ENCODE results near the gene RFX4. TPM values are rescaled to one million over a fixed set of nuclear protein-coding genes. Genes with fewer than 3 reads are reported as not detected.

The RFX4 gene
- total RNA-seq, 1 experiment from 2014 or later: not detected

GRCh38 chr12:106764220-106764619, 181.4 kb downstream of the RFX4 start:
- no peak for DNase-seq
- intact Hi-C loops (cut with micrococcal nuclease; ENCODE audit: unreplicated experiment): no loop called here
- H3K9me3 Mint-ChIP-seq (ENCODE audit: low read depth, unreplicated experiment): no peaks in the 10 kb centered on the region
- no peaks in the 10 kb centered on the region for H3K27me3 Mint-ChIP-seq (ENCODE audit: unreplicated experiment)
- no peaks in the 10 kb centered on the region for H3K36me3 Mint-ChIP-seq (ENCODE audit: insufficient read depth, unreplicated experiment)
- H3K4me1 Mint-ChIP-seq (ENCODE audit: low read depth, unreplicated experiment): peaks cover 41% of the 10 kb centered on the region
- no peak overlapping the region for H3K27ac Mint-ChIP-seq (ENCODE audit: unreplicated experiment)
- no peak overlapping the region for H3K4me3 Mint-ChIP-seq (ENCODE audit: low read depth, unreplicated experiment)
- CTCF ChIA-PET: no interaction called here
- TF ChIP-seq CTCF (IDR thresholded peaks at IDR 0.05; ENCODE audit: unreplicated experiment): no peak
- no TSS peak for BruUV-seq (replicated peaks)

GRCh38 chr12:106764738-106765137, 181.9 kb downstream of the RFX4 start:
- Mint-ChIP-seq H3K9me3 (ENCODE audit: low read depth, unreplicated experiment) (no peaks in the 10 kb centered on the region), H3K27me3 (ENCODE audit: unreplicated experiment) (no peaks in the 10 kb centered on the region), H3K4me3 (ENCODE audit: low read depth, unreplicated experiment) (no peak overlapping the region), H3K27ac (ENCODE audit: unreplicated experiment) (no peak overlapping the region), H3K4me1 (ENCODE audit: low read depth, unreplicated experiment) (peaks cover 45% of the 10 kb centered on the region), H3K36me3 (ENCODE audit: insufficient read depth, unreplicated experiment) (no peaks in the 10 kb centered on the region)
- no TSS peak for BruUV-seq (replicated peaks)
- TF ChIP-seq CTCF (IDR thresholded peaks at IDR 0.05; ENCODE audit: unreplicated experiment): no peak
- CTCF ChIA-PET: interaction anchor here (0.9 kb wide), 1 partner anchor 20 kb away, joined by 8 read pairs; no protein-coding TSS in a partner anchor
- no peak for DNase-seq
- intact Hi-C loops (cut with micrococcal nuclease; ENCODE audit: unreplicated experiment): loop anchor here (5.0 kb wide), 1 partner anchor 182 kb away; the partner anchor contains the start of gene RFX4

GRCh38 chr12:106766393-106766826, 183.6 kb downstream of the RFX4 start:
- Mint-ChIP-seq H3K27ac (ENCODE audit: unreplicated experiment) (no peak overlapping the region), H3K4me1 (ENCODE audit: low read depth, unreplicated experiment) (peaks cover 44% of the 10 kb centered on the region), H3K4me3 (ENCODE audit: low read depth, unreplicated experiment) (no peak overlapping the region), H3K27me3 (ENCODE audit: unreplicated experiment) (no peaks in the 10 kb centered on the region), H3K36me3 (ENCODE audit: insufficient read depth, unreplicated experiment) (no peaks in the 10 kb centered on the region), H3K9me3 (ENCODE audit: low read depth, unreplicated experiment) (no peaks in the 10 kb centered on the region)
- CTCF ChIA-PET: interaction anchor here (0.6 to 0.7 kb wide), 3 partner anchors 25 to 212 kb away, joined by 5 to 10 read pairs (median 7); no protein-coding TSS in a partner anchor
- DNase-seq: peak; percentile 33
- no peak for TF ChIP-seq CTCF (IDR thresholded peaks at IDR 0.05; ENCODE audit: unreplicated experiment)
- BruUV-seq (replicated peaks): no TSS peak
- intact Hi-C loops (cut with micrococcal nuclease; ENCODE audit: unreplicated experiment): loop anchor here (5.0 kb wide), 1 partner anchor 184 kb away; the partner anchor contains the start of gene RFX4

GRCh38 chr12:106767206-106767605, 184.4 kb downstream of the RFX4 start:
- H3K4me3 Mint-ChIP-seq (ENCODE audit: low read depth, unreplicated experiment): no peak overlapping the region
- no peaks in the 10 kb centered on the region for H3K27me3 Mint-ChIP-seq (ENCODE audit: unreplicated experiment)
- no peaks in the 10 kb centered on the region for H3K9me3 Mint-ChIP-seq (ENCODE audit: low read depth, unreplicated experiment)
- DNase-seq: no peak
- CTCF ChIA-PET: interaction anchor here (0.6 to 1.4 kb wide), 4 partner anchors 25 to 213 kb away, joined by 3 to 10 read pairs (median 6); no protein-coding TSS in a partner anchor
- H3K4me1 Mint-ChIP-seq (ENCODE audit: low read depth, unreplicated experiment): peaks cover 44% of the 10 kb centered on the region
- H3K36me3 Mint-ChIP-seq (ENCODE audit: insufficient read depth, unreplicated experiment): no peaks in the 10 kb centered on the region
- intact Hi-C loops (cut with micrococcal nuclease; ENCODE audit: unreplicated experiment): loop anchor here (5.0 kb wide), 1 partner anchor 185 kb away; the partner anchor contains the start of gene RFX4
- no TSS peak for BruUV-seq (replicated peaks)
- no peak overlapping the region for H3K27ac Mint-ChIP-seq (ENCODE audit: unreplicated experiment)
- TF ChIP-seq CTCF (IDR thresholded peaks at IDR 0.05; ENCODE audit: unreplicated experiment): no peak

Measured in Calu3 (cell line).